H1 (cell line): ENCODE measurements around the gene VPS18. TPM values are rescaled to one million over a fixed set of nuclear protein-coding genes. Genes with fewer than 3 reads are reported as not detected.

ENCODE experiments used
- CTCF ChIA-PET: fragments of 300-600 bp; sonication (Branson Sonifier 250); formaldehyde crosslinking; loops from one replicate; lab custom pipeline; 2021; ENCODE audit not compliant: partially characterized antibody; lab: Charles Lee
- POLR2A ChIA-PET: fragments of 300-600 bp; sonication (Branson Sonifier 250); formaldehyde crosslinking; loops from one replicate; lab custom pipeline; 2021; ENCODE audit warnings: inconsistent platforms; ENCODE audit not compliant: partially characterized antibody; lab: Charles Lee
- DNase-seq, 2 experiments: peaks; one replicate each; pipeline versions ENCODE4 v3.0.0 to v3.0.0-alpha.2; 2010 to 2022; ENCODE audit warnings: low spot score in 2 of 2, low read depth in 1 of 2, mixed read lengths in 1 of 2
- FAIRE-seq: peaks from 2 replicates; lab custom pipeline; 2011; peaks lifted over from hg19 to GRCh38; lab: Jason Lieb, UNC
- H2AFZ ChIP-seq: 2 replicates; pipeline ENCODE4 v1.8.1; 2012; ENCODE audit warnings: low read length, inconsistent platforms
- H2AK5ac ChIP-seq: 2 replicates; pipeline ENCODE4 v1.6.1; 2013; ENCODE audit warnings: low read depth, low read length
- H2BK120ac ChIP-seq: replicated peaks from 2 replicates; pipeline ENCODE3; 2013; ENCODE audit warnings: low read depth, low read length, inconsistent platforms
- H2BK12ac ChIP-seq: 2 replicates; pipeline ENCODE4 v1.6.1; 2013; ENCODE audit warnings: low read depth, low read length
- H2BK15ac ChIP-seq: 2 replicates; pipeline ENCODE4 v1.6.1; 2013; ENCODE audit warnings: low read length
- H2BK20ac ChIP-seq: 2 replicates; pipeline ENCODE4 v1.6.1; 2013; ENCODE audit warnings: low read length
- H2BK5ac ChIP-seq: 2 replicates; pipeline ENCODE4 v1.6.1; 2013; ENCODE audit warnings: low read depth, low read length
- H3K14ac ChIP-seq: 2 replicates; pipeline ENCODE4 v1.6.1; 2013; ENCODE audit warnings: inconsistent platforms; ENCODE audit not compliant: insufficient read length
- H3K18ac ChIP-seq: 2 replicates; pipeline ENCODE4 v1.6.1; 2013; ENCODE audit warnings: low read length; ENCODE audit errors: extremely low read depth
- H3K23ac ChIP-seq: 2 replicates; pipeline ENCODE4 v1.6.1; 2013; ENCODE audit warnings: inconsistent platforms; ENCODE audit not compliant: insufficient read length
- H3K23me2 ChIP-seq: 2 replicates; pipeline ENCODE4 v1.6.1; 2013; ENCODE audit warnings: low read depth, low read length
- H3K27ac ChIP-seq: 2 replicates; pipeline ENCODE4 v1.6.1; 2011; ENCODE audit warnings: low read depth, low read length, inconsistent platforms
- H3K27me3 ChIP-seq, 4 experiments: replicated peaks in 1 of 4; 1 replicate in 1 of 4; 2 replicates in 3 of 4; pipeline versions ENCODE4 v1.6.1 to v1.8.1; 2011 to 2013; ENCODE audit warnings: low read length in 3 of 4, mild to moderate bottlenecking in 3 of 4, inconsistent platforms in 2 of 4, mixed read lengths in 2 of 4, moderate library complexity in 1 of 4; ENCODE audit not compliant: control insufficient read depth in 3 of 4, insufficient read depth in 3 of 4; ENCODE audit errors: extremely low read depth in 1 of 4
- H3K36me3 ChIP-seq, 4 experiments: 2 replicates each; pipeline versions ENCODE4 v1.6.1 to v1.8.1; 2011 to 2013; ENCODE audit warnings: mild to moderate bottlenecking in 4 of 4, low read length in 3 of 4, moderate library complexity in 2 of 4, control low read depth in 1 of 4, inconsistent platforms in 1 of 4; ENCODE audit not compliant: insufficient read depth in 4 of 4, control insufficient read depth in 2 of 4
- H3K4ac ChIP-seq: replicated peaks from 2 replicates; pipeline ENCODE3; 2013; ENCODE audit warnings: low read length, low read depth, mixed read lengths, inconsistent platforms; ENCODE audit not compliant: insufficient read length
- H3K4me1 ChIP-seq, 4 experiments: replicated peaks in 1 of 4; 1 replicate in 1 of 4; 2 replicates in 3 of 4; pipeline versions ENCODE4 v1.6.1 to v1.8.1; 2011 to 2013; ENCODE audit warnings: low read length in 3 of 4, inconsistent platforms in 2 of 4, mixed read lengths in 1 of 4; ENCODE audit not compliant: insufficient read depth in 4 of 4, control insufficient read depth in 3 of 4
- H3K4me2 ChIP-seq, 2 experiments: 2 replicates each; pipeline versions ENCODE4 v1.6.1 to v1.8.1; 2011 to 2013; ENCODE audit warnings: low read depth in 2 of 2, low read length in 2 of 2, control low read depth in 1 of 2, inconsistent platforms in 1 of 2, mild to moderate bottlenecking in 1 of 2; ENCODE audit not compliant: insufficient read depth in 1 of 2
- H3K4me3 ChIP-seq, 4 experiments: fragments of 200-600, 300-600 bp in 1 of 4; sonication (generic), shearing (Covaris generic), sonication (Bioruptor Twin) in 1 of 4; 2 replicates each; pipeline versions ENCODE4 v1.5.1 to v1.8.1; 2011 to 2016; ENCODE audit warnings: low read length in 4 of 4, low read depth in 3 of 4, control low read depth in 2 of 4, inconsistent platforms in 2 of 4, mild to moderate bottlenecking in 2 of 4, mixed read lengths in 1 of 4, moderate library complexity in 1 of 4; ENCODE audit not compliant: insufficient read depth in 2 of 4; ENCODE audit errors: extremely low read depth in 1 of 4
- H3K56ac ChIP-seq: replicated peaks from 2 replicates; pipeline ENCODE3; 2013; ENCODE audit warnings: low read depth, mild to moderate bottlenecking, mixed read lengths, low read length, inconsistent platforms; ENCODE audit not compliant: insufficient read length
- H3K79me1 ChIP-seq: 2 replicates; pipeline ENCODE4 v1.6.1; 2013; ENCODE audit warnings: low read depth, low read length, control low read depth
- H3K79me2 ChIP-seq, 2 experiments: 2 replicates each; pipeline versions ENCODE4 v1.6.1 to v1.8.1; 2012 to 2013; ENCODE audit warnings: low read length in 2 of 2, mild to moderate bottlenecking in 2 of 2, inconsistent platforms in 1 of 2; ENCODE audit not compliant: insufficient read depth in 2 of 2, control insufficient read depth in 1 of 2
- H3K9ac ChIP-seq, 4 experiments: replicated peaks in 1 of 4; 1 replicate in 1 of 4; 2 replicates in 3 of 4; pipeline versions ENCODE4 v1.6.1 to v1.8.1; 2011 to 2013; ENCODE audit warnings: low read depth in 3 of 4, low read length in 3 of 4, control low read depth in 2 of 4, mild to moderate bottlenecking in 2 of 4, moderate library complexity in 2 of 4, inconsistent platforms in 1 of 4; ENCODE audit errors: extremely low read depth in 1 of 4
- H3K9me3 ChIP-seq, 2 experiments: 2 replicates each; pipeline versions ENCODE4 v1.6.1 to v1.8.1; 2012 to 2013; ENCODE audit warnings: mild to moderate bottlenecking in 2 of 2, moderate library complexity in 2 of 2, control low read depth in 1 of 2, inconsistent platforms in 1 of 2, low read depth in 1 of 2, low read length in 1 of 2, mixed read lengths in 1 of 2; ENCODE audit not compliant: insufficient read depth in 2 of 2
- H4K20me1 ChIP-seq, 2 experiments: replicated peaks in 1 of 2; 2 replicates each; pipeline versions ENCODE3 to v1.8.1; 2011 to 2013; ENCODE audit warnings: inconsistent platforms in 2 of 2, low read length in 2 of 2, mild to moderate bottlenecking in 1 of 2; ENCODE audit not compliant: insufficient read depth in 2 of 2, control insufficient read depth in 1 of 2
- H4K5ac ChIP-seq: 2 replicates; pipeline ENCODE4 v1.6.1; 2013; ENCODE audit warnings: low read length, low read depth, mixed read lengths, inconsistent platforms; ENCODE audit not compliant: insufficient read length
- H4K8ac ChIP-seq: 2 replicates; pipeline ENCODE4 v1.8.0; 2013; ENCODE audit warnings: mild to moderate bottlenecking, moderate library complexity, low read length, inconsistent platforms; ENCODE audit not compliant: insufficient read depth; ENCODE audit errors: extremely low read depth
- H4K91ac ChIP-seq: replicated peaks from 2 replicates; pipeline ENCODE3; 2013; ENCODE audit warnings: low read length, mixed read lengths, inconsistent platforms; ENCODE audit not compliant: insufficient read length
- CEBPB ChIP-seq: IDR thresholded peaks from 2 replicates; pipeline ENCODE4 v1.6.1; 2012; ENCODE audit warnings: low read depth, low read length
- JUND ChIP-seq: IDR thresholded peaks from 2 replicates; pipeline ENCODE4 v1.6.1; 2011; ENCODE audit warnings: mild to moderate bottlenecking, improper control_type of control experiment, low read length
- WGBS, 2 experiments: shearing (Covaris generic) in 1 of 2; methylation state at CpG; one replicate each; pipeline versions ENCODE4 v1.1.6 to v1.1.7; 2013 to 2015; ENCODE audit warnings: low lambda C conversion rate in 2 of 2, mixed read lengths in 2 of 2, inconsistent platforms in 1 of 2, low coverage in 1 of 2, missing lambda C conversion rate in 1 of 2; ENCODE audit not compliant: insufficient replicate concordance in 2 of 2, insufficient coverage in 1 of 2, insufficient read length in 1 of 2; ENCODE audit errors: extremely low coverage in 1 of 2, missing lambda C conversion rate in 1 of 2; 5-methylcytosine and 5-hydroxymethylcytosine counted together
- polyA plus RNA-seq, 7 experiments: library from polyadenylated mRNA; depleted of rRNA in 3 of 7; stranded (reverse) in 5 of 7; unstranded in 2 of 7; fragments of >200 nt in 5 of 7; fragments of 200-250 nt in 2 of 7; gene quantifications; 1 replicate in 5 of 7; 2 replicates in 1 of 7; 4 replicates in 1 of 7; pipeline versions ENCODE4 v1.2.1 to v1.2.3, GENCODE V29; 2011 to 2013; ENCODE audit warnings: missing spikeins in 2 of 7, mixed read lengths in 2 of 7
- total RNA-seq: library from RNA; stranded (reverse); fragmentation: NEBNext Ultra II Directional; extraction: Animal tissue kit (Norgen Biotek cat#: 25700); gene quantifications from 2 replicates; pipeline ENCODE4 v1.2.1, GENCODE V29; 2021

The VPS18 gene
- total and polyA plus RNA-seq, 2 of the 8 experiments (the other 6 are each of a cell fraction or from before 2014, with no cell fraction given): 28.9 to 32.7 TPM

- Histone ChIP-seq H3K23ac (no peak overlapping the region), H2BK12ac (no peak overlapping the region), H3K9me3 (no peaks in the 10 kb centered on the region), H3K14ac (no peak overlapping the region), H4K91ac (no peak overlapping the region), H2BK5ac (no peak overlapping the region; the same call in 1 of the 2 replicates), H3K79me1 (no peaks in the 10 kb centered on the region), H2AFZ (no peak overlapping the region), H3K4me3 (no peak overlapping the region), H3K27ac (peak overlapping the region; percentile 3; the same call in 1 of the 2 replicates), H3K9ac (no peak overlapping the region), H3K27me3 (no peaks in the 10 kb centered on the region), H2BK120ac (no peak overlapping the region), H2BK20ac (no peak overlapping the region), H3K56ac (no peak overlapping the region), H4K8ac (peak overlapping the region; percentile 40; the same call in 1 of the 2 replicates), H3K4me1 (peaks cover 0 to 9% (median 8%) of the 10 kb centered on the region in 4 experiments; a peak in 6 of 7 replicates), H3K79me2 (peaks cover 0 to 9% of the 10 kb centered on the region in 2 experiments; a peak in 1 of 4 replicates), H3K36me3 (peaks cover 22 to 43% (median 30%) of the 10 kb centered on the region in 4 experiments), H3K23me2 (peaks cover 6% of the 10 kb centered on the region; the same call in 1 of the 2 replicates), H2BK15ac (no peak overlapping the region), H3K18ac (no peak overlapping the region), H2AK5ac (no peak overlapping the region), H4K20me1 (peaks cover 22 to 31% of the 10 kb centered on the region in 2 experiments), H3K4me2 (no peak overlapping the region), H4K5ac (no peak overlapping the region), H3K4ac (no peak overlapping the region)
- DNase-seq (no peak), FAIRE-seq (no peak)
- ChIA-PET POLR2A (interaction anchor here (4.0 to 11.5 kb wide), 3 partner anchors 8 to 55 kb away, joined by 18 to 209 read pairs (median 105); partner anchors contain the start of genes CHAC1, DLL4 and VPS18), CTCF (interaction anchor here (0.6 to 20.6 kb wide), 45 partner anchors 7 to 545 kb away, joined by 3 to 619 read pairs (median 4); partner anchors contain the start of genes CHP1, DLL4, EXD1 and GCHFR)
- TF ChIP-seq JUND (no peak), CEBPB (peak; percentile 65)
- WGBS, 2 experiments: 91% methylated on average over 33 of the region's 33 CpGs; no CpG with 5 or more reads in 1 of the 2 experiments
Observed at GRCh38 chr15:40902605-40903561, 8.6 kb downstream of the VPS18 start.
